Breast epithelium (tissue), 3 donors: ENCODE data around the gene ZNF664.

Experiments used
- CTCF ChIP-seq, 3 donors: fragments of 450-650 bp; IDR thresholded peaks; one replicate each; pipeline ENCODE4 v1.5.1; 2016 to 2017; ENCODE audit warnings: antibody characterized with exemption in 3 of 3, mild to moderate bottlenecking in 3 of 3, moderate library complexity in 3 of 3
- POLR2AphosphoS5 ChIP-seq, 3 donors: sonication (generic); formaldehyde crosslinking; IDR thresholded peaks; one replicate each; pipeline ENCODE4 v1.6.1; 2017; ENCODE audit warnings: antibody characterized with exemption in 3 of 3

GRCh38 chr12:123948796-123949769 is 23.9 kb upstream of the ZNF664 start:
- TF ChIP-seq CTCF (IDR thresholded peaks at IDR 0.05) (no peak), POLR2AphosphoS5 (IDR thresholded peaks at IDR 0.05) (no peak)
